ENCODE data around the gene KLHL35.

GRCh38 chr11:75380245-75380644 lies 52.8 kb downstream of the KLHL35 start:
- TF ChIP-seq EZH2 (IDR thresholded peaks at IDR 0.05; ENCODE audit: borderline replicate concordance): no peak
- no peak for TF ChIP-seq EZH2phosphoT487 (IDR thresholded peaks at IDR 0.05; ENCODE audit: low read depth, severe bottlenecking, unreplicated experiment)
